GM11168 (cell line): ENCODE results near the gene PCLO.

Experiments used
- in situ Hi-C: fragments of 300-500 bp; cut with MboI; formaldehyde crosslinking; loops from one replicate; pipeline ENCODE4 v1.12.0; 2022; ENCODE audit warnings: low sequenced_read_pairs; ENCODE audit not compliant: unreplicated experiment

Gene PCLO, protein sequence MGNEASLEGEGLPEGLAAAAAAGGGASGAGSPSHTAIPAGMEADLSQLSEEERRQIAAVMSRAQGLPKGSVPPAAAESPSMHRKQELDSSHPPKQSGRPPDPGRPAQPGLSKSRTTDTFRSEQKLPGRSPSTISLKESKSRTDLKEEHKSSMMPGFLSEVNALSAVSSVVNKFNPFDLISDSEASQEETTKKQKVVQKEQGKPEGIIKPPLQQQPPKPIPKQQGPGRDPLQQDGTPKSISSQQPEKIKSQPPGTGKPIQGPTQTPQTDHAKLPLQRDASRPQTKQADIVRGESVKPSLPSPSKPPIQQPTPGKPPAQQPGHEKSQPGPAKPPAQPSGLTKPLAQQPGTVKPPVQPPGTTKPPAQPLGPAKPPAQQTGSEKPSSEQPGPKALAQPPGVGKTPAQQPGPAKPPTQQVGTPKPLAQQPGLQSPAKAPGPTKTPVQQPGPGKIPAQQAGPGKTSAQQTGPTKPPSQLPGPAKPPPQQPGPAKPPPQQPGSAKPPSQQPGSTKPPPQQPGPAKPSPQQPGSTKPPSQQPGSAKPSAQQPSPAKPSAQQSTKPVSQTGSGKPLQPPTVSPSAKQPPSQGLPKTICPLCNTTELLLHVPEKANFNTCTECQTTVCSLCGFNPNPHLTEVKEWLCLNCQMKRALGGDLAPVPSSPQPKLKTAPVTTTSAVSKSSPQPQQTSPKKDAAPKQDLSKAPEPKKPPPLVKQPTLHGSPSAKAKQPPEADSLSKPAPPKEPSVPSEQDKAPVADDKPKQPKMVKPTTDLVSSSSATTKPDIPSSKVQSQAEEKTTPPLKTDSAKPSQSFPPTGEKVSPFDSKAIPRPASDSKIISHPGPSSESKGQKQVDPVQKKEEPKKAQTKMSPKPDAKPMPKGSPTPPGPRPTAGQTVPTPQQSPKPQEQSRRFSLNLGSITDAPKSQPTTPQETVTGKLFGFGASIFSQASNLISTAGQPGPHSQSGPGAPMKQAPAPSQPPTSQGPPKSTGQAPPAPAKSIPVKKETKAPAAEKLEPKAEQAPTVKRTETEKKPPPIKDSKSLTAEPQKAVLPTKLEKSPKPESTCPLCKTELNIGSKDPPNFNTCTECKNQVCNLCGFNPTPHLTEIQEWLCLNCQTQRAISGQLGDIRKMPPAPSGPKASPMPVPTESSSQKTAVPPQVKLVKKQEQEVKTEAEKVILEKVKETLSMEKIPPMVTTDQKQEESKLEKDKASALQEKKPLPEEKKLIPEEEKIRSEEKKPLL (N-terminal part only)

DNA sequence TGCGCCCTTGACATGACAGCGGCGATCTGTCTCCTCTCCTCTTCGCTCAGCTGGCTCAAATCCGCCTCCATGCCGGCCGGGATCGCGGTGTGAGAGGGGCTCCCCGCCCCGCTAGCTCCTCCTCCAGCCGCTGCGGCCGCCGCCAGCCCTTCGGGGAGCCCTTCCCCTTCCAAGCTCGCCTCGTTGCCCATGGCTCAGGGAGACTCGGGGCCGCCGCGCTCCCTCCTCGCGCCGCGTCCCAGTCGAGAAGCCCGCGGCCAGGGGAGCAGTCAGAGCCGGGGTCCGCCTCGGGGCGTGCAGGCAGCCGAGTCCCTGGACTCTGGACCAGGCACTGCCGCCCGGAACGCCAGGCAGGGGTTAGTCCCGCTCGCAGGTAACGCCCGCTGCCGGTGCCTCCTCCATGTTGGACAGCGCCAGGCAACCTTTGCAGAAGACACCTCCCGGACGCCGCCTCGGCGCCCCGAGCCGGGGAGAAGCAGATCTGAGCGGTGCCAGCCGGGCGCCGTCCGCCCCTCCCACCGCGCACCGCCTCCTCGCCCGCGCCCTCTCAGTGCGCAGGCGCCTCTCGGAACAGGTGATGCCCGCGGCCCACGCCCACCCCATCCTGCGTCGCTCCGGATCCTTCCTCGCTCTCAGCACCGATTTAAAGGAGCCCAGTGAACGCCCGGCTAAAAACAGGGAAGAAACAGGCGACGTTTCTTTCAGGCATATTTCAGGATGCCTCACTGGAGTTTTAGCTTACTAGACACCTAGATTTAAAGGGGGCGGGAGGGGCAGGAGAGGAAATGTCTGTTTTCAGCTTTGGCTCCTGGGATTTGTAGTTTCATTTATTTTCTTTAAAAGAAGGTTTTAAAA is at the start of gene PCLO:
Gene PCLO (minus strand): TSS at position 483 of the 855 bp plus-strand sequence. CDS start 292 bp downstream, at position 191.
- in situ Hi-C loops: no loop called here

DNA sequence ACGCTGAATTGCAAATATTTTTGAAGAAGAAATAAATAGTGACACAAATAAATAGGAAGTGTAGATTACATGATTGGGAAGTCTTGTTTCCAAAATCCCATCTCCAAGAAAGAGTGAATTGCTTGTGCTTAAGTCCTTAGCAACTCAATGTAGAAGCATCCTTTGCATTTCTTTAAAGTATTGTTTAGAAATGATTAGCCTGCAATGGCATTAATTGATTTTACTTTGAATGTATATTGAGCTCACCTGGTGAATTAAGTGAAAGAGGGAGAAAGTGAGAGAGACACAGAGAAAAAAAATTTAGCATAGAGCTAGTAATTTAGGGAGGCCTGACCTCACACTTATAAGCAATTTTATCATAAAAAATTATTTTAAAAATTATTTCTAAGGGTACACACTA is 49.0 kb upstream of the PCLO start:
- in situ Hi-C loops: no loop called here

DNA sequence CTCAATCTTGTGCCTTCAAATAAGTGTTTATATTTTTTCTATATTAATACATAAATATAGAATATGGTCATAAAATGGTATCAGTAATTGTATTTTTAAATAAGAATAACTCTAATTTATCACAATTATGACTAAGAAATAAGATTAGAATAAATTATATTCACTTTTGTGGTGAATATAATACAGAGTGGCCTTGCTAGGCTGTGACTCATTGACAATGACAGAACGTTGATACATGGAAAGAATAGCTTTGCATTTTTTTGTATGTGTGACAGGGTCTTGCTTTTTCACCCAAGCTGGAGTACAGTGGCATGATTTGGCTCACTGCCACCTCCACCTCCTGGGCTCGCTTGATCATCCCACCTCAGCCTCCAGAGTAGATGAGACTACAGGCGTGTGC is 47.8 kb upstream of the PCLO start:
- in situ Hi-C loops: no loop called here

DNA sequence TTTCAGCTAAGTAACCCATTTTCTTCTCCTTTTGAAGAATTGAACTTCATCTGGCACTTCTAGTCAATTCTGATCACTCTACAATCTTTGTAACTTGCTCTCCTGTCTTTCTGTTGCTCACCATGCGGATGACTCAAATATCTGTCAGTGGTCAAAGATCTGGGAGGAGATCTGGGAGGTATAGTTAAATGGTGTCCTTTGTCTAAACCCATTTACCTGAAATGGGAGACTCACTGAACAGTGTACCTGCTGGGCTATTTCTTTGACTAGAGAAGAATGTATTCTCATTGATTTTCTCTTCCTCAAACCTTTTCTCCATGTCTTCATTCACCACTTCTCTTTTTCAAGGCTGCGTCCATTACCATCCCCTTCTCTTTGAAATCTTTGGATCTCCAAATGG is 42.0 kb upstream of the PCLO start:
- in situ Hi-C loops: no loop called here

DNA sequence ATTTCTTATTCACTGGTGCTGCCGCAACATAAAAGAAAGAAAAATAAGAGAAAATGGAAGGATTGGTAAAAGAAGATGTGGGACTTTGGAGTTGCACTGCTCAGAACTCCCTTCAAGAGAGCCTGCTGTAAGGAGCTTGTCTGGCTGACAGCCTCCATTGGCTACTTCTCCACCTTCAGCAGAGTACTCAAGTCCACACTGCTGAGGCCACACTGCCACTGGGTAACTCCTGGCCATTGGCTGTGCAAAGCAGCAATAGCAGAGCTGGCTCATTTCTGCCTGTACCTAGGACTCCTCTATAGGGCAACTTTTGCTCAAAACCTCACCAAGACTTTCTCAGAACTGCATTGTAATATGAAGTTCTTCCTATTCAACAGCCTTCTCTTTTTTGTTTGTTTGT is 38.7 kb upstream of the PCLO start:
- in situ Hi-C loops: no loop called here

DNA sequence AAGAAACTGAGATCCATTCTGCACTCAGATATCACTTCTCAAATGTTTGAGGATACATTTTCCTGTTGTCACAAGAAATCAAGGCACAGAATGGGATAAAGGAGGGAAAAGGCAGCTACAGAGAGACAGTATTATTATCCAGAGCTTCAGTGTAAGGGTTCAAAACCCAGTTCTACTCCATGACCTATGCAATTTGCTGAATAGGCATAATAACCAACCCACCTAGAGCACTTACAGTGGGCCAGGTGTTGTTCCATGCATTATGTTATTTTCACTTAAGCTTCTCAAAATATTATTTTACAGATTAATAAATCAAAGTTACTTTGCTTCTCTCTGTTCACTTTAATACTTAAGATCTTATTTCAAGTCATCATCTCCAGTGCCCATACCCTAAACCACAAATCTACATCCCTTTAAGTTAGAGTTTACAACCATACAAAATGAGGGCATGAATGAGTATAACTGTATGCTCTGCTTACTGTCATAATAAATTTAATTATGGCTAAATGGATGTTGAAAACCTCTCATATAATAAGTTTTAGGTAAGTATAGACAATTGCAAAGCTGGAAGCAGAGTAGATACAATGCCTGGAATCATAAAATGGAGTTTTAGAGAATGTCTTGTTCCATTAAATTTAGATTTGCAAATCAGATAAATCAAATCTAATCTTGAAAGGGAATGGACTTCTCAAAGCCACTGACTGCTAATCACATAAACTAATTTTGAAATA is 28.1 kb upstream of the PCLO start:
- in situ Hi-C loops: no loop called here

DNA sequence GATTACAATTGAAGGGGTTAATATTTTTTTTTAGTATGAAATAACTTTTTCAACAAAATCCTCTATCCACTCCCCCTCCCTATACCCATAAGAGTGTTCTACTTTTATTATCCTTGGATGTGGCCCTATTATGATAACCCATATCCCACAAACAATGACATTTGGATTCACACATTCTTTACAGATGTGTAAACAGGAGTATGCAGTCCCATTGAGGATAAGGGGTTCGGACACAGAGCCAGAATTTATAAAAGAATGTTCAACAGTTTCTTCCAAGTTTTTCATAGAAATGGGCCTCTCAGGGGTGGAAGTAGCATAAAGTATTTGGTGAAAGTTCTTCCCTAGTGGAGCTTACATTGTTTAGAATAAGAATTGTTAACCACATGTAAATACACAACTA is 16.1 kb upstream of the PCLO start:
- in situ Hi-C loops: no loop called here

DNA sequence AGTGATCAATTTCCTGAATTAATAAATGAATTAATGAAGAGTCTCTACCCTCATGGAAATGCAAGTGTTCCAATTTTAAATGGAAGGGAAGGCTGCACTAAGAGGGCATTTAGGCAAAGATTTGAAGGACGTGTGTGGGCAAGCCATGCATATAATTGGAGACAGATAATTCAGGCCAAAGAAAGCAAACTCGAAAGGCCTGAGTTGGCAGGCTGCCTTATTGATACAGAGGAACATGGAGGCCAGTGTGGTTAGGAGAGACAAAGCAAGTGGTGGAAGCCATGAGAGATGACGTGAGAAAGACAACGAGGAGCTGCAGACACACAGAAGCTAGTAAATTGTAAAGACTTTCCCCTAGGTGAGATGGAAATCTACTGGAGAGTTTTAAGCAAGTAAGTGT is 15.4 kb upstream of the PCLO start:
- in situ Hi-C loops: no loop called here

DNA sequence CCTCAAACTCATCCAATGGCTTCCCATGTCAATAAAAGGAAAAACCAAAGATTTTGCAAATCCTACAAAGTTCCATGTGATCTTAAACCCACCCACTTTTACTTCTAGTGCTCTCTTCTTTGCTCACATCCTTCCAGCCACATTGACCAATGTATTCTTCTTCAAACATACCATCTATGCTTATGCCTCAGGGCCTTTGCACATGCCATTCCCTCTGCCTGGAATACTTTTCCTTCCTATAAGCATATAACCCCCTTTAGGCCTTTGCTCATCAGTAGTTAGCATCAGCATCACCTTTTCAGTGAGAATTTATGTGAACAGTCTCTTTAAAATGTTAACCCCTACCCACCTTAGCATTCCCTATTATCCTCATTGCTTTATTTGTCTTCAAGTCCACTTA is 11.0 kb upstream of the PCLO start:
- in situ Hi-C loops: no loop called here

DNA sequence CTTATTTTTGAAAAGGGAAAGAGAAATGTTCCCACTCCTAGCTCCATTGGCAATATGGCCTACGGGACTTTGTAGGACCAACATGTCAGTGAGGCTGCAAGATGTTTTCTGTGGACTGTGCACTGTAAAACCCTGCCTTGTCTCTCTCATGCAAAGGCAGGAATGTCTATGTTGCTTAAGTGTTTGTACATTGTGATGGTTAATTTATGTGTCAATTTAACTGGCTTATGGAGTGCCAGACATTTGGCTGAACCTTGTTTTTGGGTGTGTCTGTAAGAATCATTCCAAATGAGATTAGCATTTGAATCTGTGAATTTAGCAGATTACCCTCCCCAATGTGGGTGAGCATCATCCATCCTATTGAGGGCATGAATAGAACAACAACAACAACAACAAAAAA is 4.1 kb upstream of the PCLO start:
- in situ Hi-C loops: no loop called here

DNA sequence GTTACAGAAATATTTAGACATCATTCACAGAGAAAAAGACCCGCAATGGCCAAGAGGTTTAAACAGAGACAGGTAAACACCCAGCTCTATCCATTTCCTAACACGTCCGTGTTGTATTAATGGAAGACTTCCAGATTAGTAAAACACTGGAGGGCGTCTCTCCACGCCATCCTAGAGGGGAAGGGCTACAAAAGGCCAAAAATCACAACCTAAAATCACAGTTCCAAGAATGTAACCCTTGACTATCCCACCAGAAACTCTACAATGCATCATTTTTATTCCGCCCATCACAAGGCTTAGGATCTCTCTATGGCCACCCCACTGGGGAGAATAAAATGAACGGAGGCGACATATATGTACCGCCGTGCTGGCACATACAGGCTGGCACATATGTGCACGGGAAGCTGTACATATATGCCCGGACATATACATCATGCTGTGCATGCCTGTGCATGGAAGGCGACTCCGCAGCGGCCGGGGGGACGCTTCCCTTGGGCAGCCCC is 734 bp downstream of the PCLO start:
- in situ Hi-C loops: no loop called here

DNA sequence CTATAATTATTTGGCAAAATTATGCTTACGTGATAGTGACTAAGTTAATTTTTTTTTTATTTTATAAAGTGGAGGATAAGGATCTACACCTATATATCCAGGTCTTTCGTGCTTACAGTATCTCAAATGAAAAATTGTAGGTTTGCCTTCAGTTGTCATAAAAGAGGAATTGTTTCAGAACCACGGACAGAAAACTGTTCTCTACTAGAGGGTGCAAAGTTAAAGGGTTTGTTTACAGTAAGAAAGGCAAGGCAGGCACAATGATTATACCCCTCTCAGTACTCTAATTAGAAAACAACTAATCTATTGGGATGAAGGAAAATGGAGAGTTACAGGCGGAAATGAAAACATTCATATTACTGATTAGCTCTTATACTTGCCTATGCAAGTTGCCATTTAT is 1.5 kb downstream of the PCLO start:
- in situ Hi-C loops: no loop called here

DNA sequence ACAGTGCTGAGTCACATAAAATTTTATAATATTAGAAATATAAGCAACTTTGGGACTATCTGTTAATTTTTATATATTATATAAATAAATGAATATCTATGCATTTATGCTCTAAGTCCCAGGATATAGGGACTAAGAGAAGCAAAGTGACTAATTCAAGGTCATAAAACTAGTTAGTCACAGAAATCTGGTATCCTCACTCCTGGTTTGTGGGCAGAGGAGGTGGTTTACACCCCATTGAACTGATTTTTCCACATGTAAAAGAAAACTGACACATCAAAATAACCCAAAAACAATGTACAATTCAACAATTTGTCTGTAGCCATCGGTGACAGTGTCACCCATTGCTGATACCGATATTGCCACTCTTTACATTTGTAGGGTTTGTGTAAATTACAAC is 3.0 kb downstream of the PCLO start:
- in situ Hi-C loops: no loop called here

DNA sequence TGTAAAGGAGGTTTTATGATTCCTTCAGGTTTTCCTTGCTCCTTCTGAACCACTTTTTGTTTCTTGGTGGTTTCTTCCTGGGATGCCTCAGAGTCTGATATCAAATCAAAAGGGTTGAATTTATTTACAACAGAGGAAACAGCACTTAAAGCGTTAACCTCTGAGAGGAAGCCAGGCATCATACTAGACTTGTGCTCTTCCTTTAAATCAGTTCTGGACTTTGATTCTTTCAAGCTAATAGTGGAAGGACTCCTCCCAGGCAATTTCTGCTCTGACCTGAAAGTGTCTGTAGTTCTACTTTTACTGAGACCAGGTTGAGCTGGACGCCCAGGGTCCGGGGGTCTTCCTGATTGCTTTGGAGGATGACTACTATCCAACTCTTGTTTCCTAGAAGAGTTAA is 6.7 kb downstream of the PCLO start:
- in situ Hi-C loops: no loop called here

DNA sequence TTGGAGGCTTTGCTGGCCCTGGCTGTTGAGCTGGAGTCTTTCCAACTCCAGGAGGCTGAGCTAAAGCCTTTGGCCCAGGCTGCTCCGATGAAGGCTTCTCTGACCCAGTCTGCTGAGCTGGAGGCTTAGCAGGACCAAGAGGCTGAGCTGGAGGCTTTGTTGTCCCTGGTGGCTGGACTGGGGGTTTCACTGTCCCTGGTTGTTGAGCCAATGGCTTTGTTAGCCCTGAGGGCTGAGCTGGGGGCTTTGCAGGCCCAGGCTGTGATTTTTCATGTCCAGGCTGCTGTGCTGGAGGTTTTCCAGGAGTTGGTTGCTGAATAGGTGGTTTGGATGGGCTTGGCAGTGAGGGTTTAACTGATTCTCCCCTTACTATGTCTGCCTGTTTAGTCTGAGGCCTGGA is 7.3 kb downstream of the PCLO start:
- in situ Hi-C loops: no loop called here

DNA sequence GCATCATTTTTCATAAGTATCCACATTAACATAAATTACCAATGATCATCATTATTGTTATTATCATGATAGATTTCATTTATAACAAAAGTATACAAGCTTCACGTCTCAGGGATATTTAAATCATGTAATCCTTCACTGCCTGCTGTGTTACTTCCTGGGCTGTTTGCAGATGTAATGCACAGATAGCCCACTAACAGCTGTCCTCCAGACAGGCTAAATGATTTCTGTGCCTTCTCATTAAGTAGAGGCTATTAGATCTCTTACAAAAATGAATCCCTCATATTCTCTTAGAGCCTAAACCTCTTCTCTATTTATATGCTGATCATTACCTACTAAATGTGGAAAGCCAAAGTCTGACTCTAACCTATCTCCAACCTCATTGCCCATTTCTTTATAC is 9.3 kb downstream of the PCLO start:
- in situ Hi-C loops: no loop called here

DNA sequence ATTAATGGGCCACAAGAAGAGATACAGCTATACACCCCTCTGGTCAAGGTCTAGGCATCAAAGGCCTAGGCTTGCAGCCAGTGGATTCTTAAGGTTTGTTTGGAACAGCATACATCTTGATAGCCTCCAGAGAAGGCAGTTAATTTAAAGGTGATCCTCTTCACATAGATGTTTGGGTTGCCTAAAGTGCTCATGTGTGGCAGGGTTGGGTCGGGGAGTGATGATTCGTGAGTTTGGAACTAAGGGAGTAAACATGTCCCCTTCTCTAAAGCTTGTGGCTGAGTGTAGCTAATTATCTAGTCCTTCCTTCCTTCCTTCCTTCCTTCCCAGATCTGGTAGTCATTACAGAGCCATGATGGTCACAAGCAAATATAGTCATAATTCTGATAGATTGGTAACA is 12.4 kb downstream of the PCLO start:
- in situ Hi-C loops: no loop called here

DNA sequence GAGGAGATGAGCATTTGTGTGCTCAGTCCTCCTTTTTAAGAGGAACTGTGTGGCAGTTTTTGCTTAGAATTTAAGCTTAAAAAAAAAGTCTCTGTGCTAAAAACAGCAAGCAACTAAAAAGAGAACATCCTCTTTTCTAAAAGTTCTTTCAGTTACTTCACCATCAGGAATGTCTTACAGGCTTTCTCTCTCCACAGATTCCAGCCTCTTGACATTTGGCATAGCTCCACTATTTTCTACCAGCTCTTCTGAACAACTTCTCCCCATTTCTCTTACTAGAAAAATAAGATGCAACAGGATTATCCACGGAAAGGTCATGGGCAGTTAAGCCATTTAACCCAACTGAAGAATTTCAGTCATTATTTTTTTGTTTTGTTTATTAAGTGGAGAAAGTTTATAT is 13.2 kb downstream of the PCLO start:
- in situ Hi-C loops: no loop called here

DNA sequence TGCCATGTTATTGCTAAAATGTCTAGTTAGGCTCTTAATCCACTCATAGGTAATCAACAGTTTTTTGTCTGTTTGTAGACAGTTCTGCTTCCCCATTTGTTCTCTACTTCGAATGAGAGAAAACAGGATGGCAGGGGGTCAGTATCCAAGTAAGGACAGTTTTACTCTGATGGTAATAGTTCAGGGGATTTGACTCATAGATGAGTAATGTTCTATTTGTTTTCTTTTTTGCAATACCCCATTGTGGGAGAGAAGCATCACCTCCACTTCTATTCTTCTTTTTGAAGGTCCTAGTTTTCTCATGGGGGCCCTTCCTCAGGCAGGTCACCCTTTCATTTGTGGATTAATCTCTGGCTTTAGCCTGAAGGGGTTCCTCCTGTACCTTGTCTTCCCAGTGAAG is 13.9 kb downstream of the PCLO start:
- in situ Hi-C loops: no loop called here
